Measurements from ENCODE around the gene FPGS.

The FPGS gene

GRCh38 chr9:127808347-127809001, 5.8 kb downstream of the FPGS start:
- no peak overlapping the region for H3K9ac ChIP-seq (ENCODE audit: low read depth, low read length)
- no peaks in the 10 kb centered on the region for H3K9me3 ChIP-seq (ENCODE audit: control insufficient read depth, insufficient read depth, low read length)
- H3K36me3 ChIP-seq (ENCODE audit: insufficient read depth, low read length) = peaks cover 8% of the 10 kb centered on the region
- no peaks in the 10 kb centered on the region; the same call in 1 of the 2 replicates for H3K4me1 ChIP-seq (ENCODE audit: insufficient read depth, low read length)

- H3K9ac ChIP-seq (ENCODE audit: low read depth, low read length) = peak overlapping the region; percentile 17; the same call in 1 of the 2 replicates
- H3K36me3 ChIP-seq (ENCODE audit: insufficient read depth, low read length) = peaks cover 12% of the 10 kb centered on the region
- H3K9me3 ChIP-seq (ENCODE audit: control insufficient read depth, insufficient read depth, low read length) = no peaks in the 10 kb centered on the region
- no peaks in the 10 kb centered on the region; the same call in 1 of the 2 replicates for H3K4me1 ChIP-seq (ENCODE audit: insufficient read depth, low read length)
Observed at GRCh38 chr9:127809002-127809539, 6.4 kb downstream of the FPGS start.

GRCh38 chr9:127809540-127810377, 7.1 kb downstream of the FPGS start:
- peak overlapping the region; percentile 17; the same call in 1 of the 2 replicates for H3K9ac ChIP-seq (ENCODE audit: low read depth, low read length)
- H3K9me3 ChIP-seq (ENCODE audit: control insufficient read depth, insufficient read depth, low read length) = no peaks in the 10 kb centered on the region
- H3K36me3 ChIP-seq (ENCODE audit: insufficient read depth, low read length) = peaks cover 12% of the 10 kb centered on the region
- H3K4me1 ChIP-seq (ENCODE audit: insufficient read depth, low read length) = no peaks in the 10 kb centered on the region; the same call in 1 of the 2 replicates

GRCh38 chr9:127810378-127811187, 7.9 kb downstream of the FPGS start:
- H3K4me1 ChIP-seq (ENCODE audit: insufficient read depth, low read length) = no peaks in the 10 kb centered on the region; the same call in 1 of the 2 replicates
- H3K36me3 ChIP-seq (ENCODE audit: insufficient read depth, low read length) = peaks cover 12% of the 10 kb centered on the region
- no peaks in the 10 kb centered on the region for H3K9me3 ChIP-seq (ENCODE audit: control insufficient read depth, insufficient read depth, low read length)
- H3K9ac ChIP-seq (ENCODE audit: low read depth, low read length) = no peak overlapping the region

GRCh38 chr9:127812011-127812410, 9.3 kb downstream of the FPGS start:
- no peaks in the 10 kb centered on the region; the same call in 1 of the 2 replicates for H3K4me1 ChIP-seq (ENCODE audit: insufficient read depth, low read length)
- H3K9me3 ChIP-seq (ENCODE audit: control insufficient read depth, insufficient read depth, low read length) = no peaks in the 10 kb centered on the region
- peaks cover 12% of the 10 kb centered on the region for H3K36me3 ChIP-seq (ENCODE audit: insufficient read depth, low read length)

GRCh38 chr9:127812936-127813675, 10.4 kb downstream of the FPGS start:
- no peaks in the 10 kb centered on the region; the same call in 1 of the 2 replicates for H3K4me1 ChIP-seq (ENCODE audit: insufficient read depth, low read length)
- H3K36me3 ChIP-seq (ENCODE audit: insufficient read depth, low read length) = peaks cover 12% of the 10 kb centered on the region
- no peak overlapping the region for H3K9ac ChIP-seq (ENCODE audit: low read depth, low read length)
- H3K9me3 ChIP-seq (ENCODE audit: control insufficient read depth, insufficient read depth, low read length) = no peaks in the 10 kb centered on the region

More at GRCh38 chr9:127812011-127812410, 9.3 kb downstream of the FPGS start:
- no peak overlapping the region for H3K9ac ChIP-seq (ENCODE audit: low read depth, low read length)

GRCh38 chr9:127813686-127814226, 11.1 kb downstream of the FPGS start:
- H3K9ac ChIP-seq (ENCODE audit: low read depth, low read length) = no peak overlapping the region
- H3K9me3 ChIP-seq (ENCODE audit: control insufficient read depth, insufficient read depth, low read length) = no peaks in the 10 kb centered on the region
- H3K4me1 ChIP-seq (ENCODE audit: insufficient read depth, low read length) = no peaks in the 10 kb centered on the region; the same call in 1 of the 2 replicates
- H3K36me3 ChIP-seq (ENCODE audit: insufficient read depth, low read length) = peaks cover 12% of the 10 kb centered on the region

GRCh38 chr9:127814619-127815511, 12.2 kb downstream of the FPGS start:
- peaks cover 12% of the 10 kb centered on the region for H3K36me3 ChIP-seq (ENCODE audit: insufficient read depth, low read length)
- no peaks in the 10 kb centered on the region for H3K9me3 ChIP-seq (ENCODE audit: control insufficient read depth, insufficient read depth, low read length)
- H3K9ac ChIP-seq (ENCODE audit: low read depth, low read length) = no peak overlapping the region
- H3K4me1 ChIP-seq (ENCODE audit: insufficient read depth, low read length) = no peaks in the 10 kb centered on the region; the same call in 1 of the 2 replicates

GRCh38 chr9:127815512-127816361, 13.1 kb downstream of the FPGS start:
- no peak overlapping the region for H3K9ac ChIP-seq (ENCODE audit: low read depth, low read length)
- no peaks in the 10 kb centered on the region for H3K4me1 ChIP-seq (ENCODE audit: insufficient read depth, low read length)
- peaks cover 12% of the 10 kb centered on the region for H3K36me3 ChIP-seq (ENCODE audit: insufficient read depth, low read length)
- H3K9me3 ChIP-seq (ENCODE audit: control insufficient read depth, insufficient read depth, low read length) = no peaks in the 10 kb centered on the region

GRCh38 chr9:127816362-127816725, 13.7 kb downstream of the FPGS start:
- Histone ChIP-seq H3K9ac (ENCODE audit: low read depth, low read length) (no peak overlapping the region), H3K36me3 (ENCODE audit: insufficient read depth, low read length) (peaks cover 12% of the 10 kb centered on the region), H3K9me3 (ENCODE audit: control insufficient read depth, insufficient read depth, low read length) (no peaks in the 10 kb centered on the region), H3K4me1 (ENCODE audit: insufficient read depth, low read length) (no peaks in the 10 kb centered on the region)

GRCh38 chr9:127816728-127817127, 14.0 kb downstream of the FPGS start:
- no peaks in the 10 kb centered on the region for H3K9me3 ChIP-seq (ENCODE audit: control insufficient read depth, insufficient read depth, low read length)
- H3K9ac ChIP-seq (ENCODE audit: low read depth, low read length) = no peak overlapping the region
- peaks cover 9% of the 10 kb centered on the region for H3K36me3 ChIP-seq (ENCODE audit: insufficient read depth, low read length)

GRCh38 chr9:127817881-127818434, 15.3 kb downstream of the FPGS start:
- Histone ChIP-seq H3K9ac (ENCODE audit: low read depth, low read length) (no peak overlapping the region), H3K9me3 (ENCODE audit: control insufficient read depth, insufficient read depth, low read length) (no peaks in the 10 kb centered on the region), H3K4me1 (ENCODE audit: insufficient read depth, low read length) (no peaks in the 10 kb centered on the region), H3K36me3 (ENCODE audit: insufficient read depth, low read length) (peaks cover 6% of the 10 kb centered on the region; the same call in 1 of the 2 replicates)

More at GRCh38 chr9:127816728-127817127, 14.0 kb downstream of the FPGS start:
- no peaks in the 10 kb centered on the region for H3K4me1 ChIP-seq (ENCODE audit: insufficient read depth, low read length)
